Lower leg skin (tissue), 4 donors: ENCODE results near the gene OR8S1. TPM values are rescaled to one million over a fixed set of nuclear protein-coding genes. Genes with fewer than 3 reads are reported as not detected.
"Not testable (repeated sequence)": the region's sequence is repeated elsewhere in the genome, so short reads cannot be mapped to it uniquely, and the experiment has no call there.

Experiments used
- DNase-seq, 2 donors: peaks; one replicate each; pipeline ENCODE4 v3.0.0-alpha.2; 2019; ENCODE audit warnings: low spot score in 2 of 2
- H3K4me3 ChIP-seq: fragments of 200-600 bp; sonication (generic); 2 replicates; pipeline ENCODE4 v1.5.1; 2017; ENCODE audit warnings: mild to moderate bottlenecking, low read depth; ENCODE audit not compliant: poor library complexity, severe bottlenecking
- POLR2A ChIP-seq, 2 donors: fragments of 450-650 bp; IDR thresholded peaks; one replicate each; pipeline ENCODE4 v1.6.1; 2016 to 2017; ENCODE audit warnings: antibody characterized with exemption in 2 of 2, mild to moderate bottlenecking in 1 of 2, moderate library complexity in 1 of 2
- WGBS, 2 donors: methylation state at CpG; one replicate each; pipeline ENCODE4 v1.1.5; 2018; 5-methylcytosine and 5-hydroxymethylcytosine counted together
- intact Hi-C: fragments of 100-400 bp; cut with DNase I; formaldehyde crosslinking; loops from one replicate; pipeline ENCODE4 v1.15.0; 2023; ENCODE audit warnings: low total_unique reads
- total RNA-seq, 4 donors: library from RNA; depleted of rRNA; stranded (reverse); fragments of >200 nt; gene quantifications; one replicate each; pipeline ENCODE4 v1.1.0, GENCODE V29; 2016
- TF ChIP-seq, protein P1 (sequence below), 3 donors: fragments of 450-650 bp; IDR thresholded peaks; one replicate each; pipeline ENCODE4 v1.5.1; 2016; ENCODE audit warnings: antibody characterized with exemption in 3 of 3, mild to moderate bottlenecking in 3 of 3, moderate library complexity in 2 of 3

OR8S1 gene
- total RNA-seq, 4 donors from 2014 or later: not detected

DNA sequence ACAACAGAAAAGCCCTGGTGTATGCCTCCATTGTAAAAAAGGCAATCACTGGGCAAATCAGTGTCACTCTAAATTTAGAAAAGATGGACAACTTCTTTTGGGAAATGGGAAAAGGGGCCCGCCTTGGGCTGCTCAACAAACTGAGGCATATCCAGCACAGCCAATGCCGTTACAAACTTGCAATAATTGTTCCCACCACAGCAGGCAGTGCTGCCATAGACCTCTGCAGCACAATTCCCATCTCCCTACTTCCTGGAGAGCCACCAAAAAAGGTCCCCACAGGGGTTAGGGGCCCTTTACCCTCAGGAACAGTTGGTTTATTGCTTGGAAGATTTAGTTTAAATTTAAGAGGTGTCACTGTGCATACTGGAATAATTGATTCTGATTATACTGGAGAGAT is 16.4 kb upstream of the OR8S1 start:
- 67 to 71% methylated on average over 2 of the region's 2 CpGs for WGBS, 2 donors
- DNase-seq: no peak
- no peak overlapping the region for H3K4me3 ChIP-seq
- intact Hi-C loops: no loop called here
- TF ChIP-seq, protein P1, sequence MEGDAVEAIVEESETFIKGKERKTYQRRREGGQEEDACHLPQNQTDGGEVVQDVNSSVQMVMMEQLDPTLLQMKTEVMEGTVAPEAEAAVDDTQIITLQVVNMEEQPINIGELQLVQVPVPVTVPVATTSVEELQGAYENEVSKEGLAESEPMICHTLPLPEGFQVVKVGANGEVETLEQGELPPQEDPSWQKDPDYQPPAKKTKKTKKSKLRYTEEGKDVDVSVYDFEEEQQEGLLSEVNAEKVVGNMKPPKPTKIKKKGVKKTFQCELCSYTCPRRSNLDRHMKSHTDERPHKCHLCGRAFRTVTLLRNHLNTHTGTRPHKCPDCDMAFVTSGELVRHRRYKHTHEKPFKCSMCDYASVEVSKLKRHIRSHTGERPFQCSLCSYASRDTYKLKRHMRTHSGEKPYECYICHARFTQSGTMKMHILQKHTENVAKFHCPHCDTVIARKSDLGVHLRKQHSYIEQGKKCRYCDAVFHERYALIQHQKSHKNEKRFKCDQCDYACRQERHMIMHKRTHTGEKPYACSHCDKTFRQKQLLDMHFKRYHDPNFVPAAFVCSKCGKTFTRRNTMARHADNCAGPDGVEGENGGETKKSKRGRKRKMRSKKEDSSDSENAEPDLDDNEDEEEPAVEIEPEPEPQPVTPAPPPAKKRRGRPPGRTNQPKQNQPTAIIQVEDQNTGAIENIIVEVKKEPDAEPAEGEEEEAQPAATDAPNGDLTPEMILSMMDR (IDR thresholded peaks at IDR 0.05): no peak
- no peak for TF ChIP-seq POLR2A (IDR thresholded peaks at IDR 0.05)

DNA sequence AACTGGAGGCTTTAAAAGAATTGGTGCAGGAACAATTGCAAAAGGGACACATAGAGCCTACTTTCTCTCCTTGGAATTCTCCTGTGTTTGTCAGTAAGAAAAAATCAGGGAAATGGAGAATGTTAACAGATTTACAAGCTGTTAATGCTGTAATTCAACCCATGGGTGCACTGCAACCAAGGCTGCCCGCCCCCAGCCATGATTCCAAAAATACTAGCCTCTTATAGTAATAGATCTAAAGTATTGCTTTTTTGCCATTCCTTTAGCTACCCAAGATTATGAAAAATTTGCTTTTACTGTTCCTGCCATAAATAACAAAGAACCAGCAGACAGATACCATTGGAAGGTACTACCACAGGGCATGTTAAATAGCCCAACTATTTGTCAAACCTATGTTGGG is 15.3 kb upstream of the OR8S1 start:
- DNase-seq: no peak
- H3K4me3 ChIP-seq: no peak overlapping the region
- intact Hi-C loops: no loop called here
- TF ChIP-seq POLR2A (IDR thresholded peaks at IDR 0.05): no peak
- TF ChIP-seq, protein P1 (IDR thresholded peaks at IDR 0.05): no peak
- WGBS, 2 donors: 41 to 59% methylated on average over 1 of the region's 1 CpG

DNA sequence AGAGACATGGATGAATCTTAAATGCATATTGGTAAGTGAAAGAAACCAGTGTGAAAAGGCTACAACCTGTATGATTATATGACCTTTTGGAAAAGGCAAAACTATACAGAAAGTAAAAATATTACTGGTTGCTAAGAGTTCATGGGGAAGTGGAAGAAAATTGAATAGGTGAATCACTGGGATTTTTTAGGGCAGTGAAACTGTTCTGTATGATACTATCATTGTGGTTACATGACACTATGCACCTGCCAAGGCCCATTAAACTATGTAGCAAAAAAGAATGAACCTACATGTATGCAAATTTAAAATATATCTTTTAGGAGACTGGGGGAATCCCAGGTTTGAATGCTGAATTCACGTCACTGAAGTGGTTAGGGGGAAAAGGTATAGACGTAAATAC is 12.6 kb upstream of the OR8S1 start:
- no peak for DNase-seq
- H3K4me3 ChIP-seq: no peak overlapping the region
- intact Hi-C loops: no loop called here
- WGBS, 2 donors: 64 to 87% methylated on average over 2 of the region's 2 CpGs
- TF ChIP-seq POLR2A (IDR thresholded peaks at IDR 0.05): no peak
- TF ChIP-seq, protein P1 (IDR thresholded peaks at IDR 0.05): no peak

DNA sequence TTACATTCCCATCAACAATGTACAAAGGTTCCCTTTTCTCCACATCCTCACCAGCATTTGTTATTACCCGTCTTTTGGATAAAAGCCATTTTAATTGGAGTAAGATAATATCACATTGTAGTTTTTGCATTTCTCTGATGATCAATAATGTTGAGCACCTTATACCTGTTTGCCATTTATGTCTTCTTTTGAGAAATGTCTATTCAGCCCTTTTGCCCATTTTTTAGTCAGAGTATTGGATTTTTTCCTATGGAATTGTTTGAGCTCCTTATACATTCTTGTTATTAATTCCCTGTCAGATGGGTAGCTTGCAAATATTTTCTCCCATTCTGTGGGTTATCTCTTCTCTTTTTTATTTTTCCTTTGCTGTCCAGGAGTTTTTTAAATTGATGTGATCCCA is 10.7 kb upstream of the OR8S1 start:
- no peak for DNase-seq
- no peak overlapping the region for H3K4me3 ChIP-seq
- TF ChIP-seq, protein P1 (IDR thresholded peaks at IDR 0.05): no peak
- no peak for TF ChIP-seq POLR2A (IDR thresholded peaks at IDR 0.05)
- intact Hi-C loops: no loop called here
- 68 to 79% methylated on average over 1 of the region's 1 CpG for WGBS, 2 donors

DNA sequence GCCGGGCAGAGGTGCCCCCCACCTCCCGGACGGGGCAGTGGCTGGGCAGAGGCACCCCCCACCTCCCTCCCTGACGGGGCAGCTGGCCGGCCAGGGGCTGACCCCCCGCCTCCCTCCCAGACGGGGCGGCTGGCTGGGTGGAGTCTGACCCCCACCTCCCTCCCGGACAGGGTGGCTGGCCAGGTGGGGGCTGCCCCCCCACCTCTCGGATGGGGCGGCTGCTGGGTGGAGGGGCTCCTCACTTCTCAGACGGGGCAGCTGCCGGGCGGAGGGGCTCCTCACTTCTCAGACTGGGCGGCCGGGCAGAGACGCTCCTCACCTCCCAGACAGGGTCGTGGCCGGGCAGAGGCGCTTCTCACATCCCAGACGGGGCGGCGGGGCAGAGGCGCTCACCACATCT is 5.1 kb upstream of the OR8S1 start:
- WGBS, 2 donors: 94 to 95% methylated on average over 11 to 17 of the region's 24 CpGs
- H3K4me3 ChIP-seq, DNase-seq, intact Hi-C loops: not testable (repeated sequence)

DNA sequence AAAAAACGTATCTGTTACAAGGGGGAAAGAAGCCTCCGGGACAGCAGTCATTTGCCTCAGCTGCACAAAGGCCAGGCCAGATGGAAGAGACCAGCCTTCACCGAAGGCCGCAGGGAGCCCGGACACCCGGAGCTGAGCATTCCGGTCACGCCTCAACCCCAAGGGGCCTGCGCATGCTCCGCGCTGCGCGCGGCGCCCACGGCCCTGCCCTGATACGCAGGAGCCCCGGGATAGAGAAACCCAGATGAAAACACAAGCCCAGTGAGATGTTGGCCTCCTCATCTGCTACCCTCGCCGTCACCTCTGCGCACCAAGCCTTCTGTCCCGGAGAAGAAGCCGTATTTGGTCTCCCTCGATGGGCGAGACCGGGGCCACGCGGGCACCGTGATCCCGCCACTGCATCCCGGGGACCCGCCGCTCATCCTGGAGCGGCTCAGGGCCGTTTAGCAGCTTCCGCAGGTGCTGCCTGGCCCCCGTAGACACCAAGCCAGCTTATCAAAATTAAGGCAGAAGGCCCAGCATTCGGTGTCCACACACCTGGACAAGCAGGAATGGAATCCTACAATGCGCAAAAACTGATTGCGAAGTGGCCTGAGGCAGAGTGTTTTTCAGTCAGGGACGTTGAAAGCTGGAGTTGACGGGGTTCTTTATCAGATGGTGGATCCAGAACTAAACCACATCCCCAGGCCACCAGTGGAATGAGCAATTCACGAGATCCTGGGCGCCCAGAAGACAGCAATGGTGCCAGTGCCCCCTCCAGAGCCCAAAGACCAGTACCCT is 2.6 kb downstream of the OR8S1 start:
- TF ChIP-seq POLR2A (IDR thresholded peaks at IDR 0.05): no peak
- TF ChIP-seq, protein P1 (IDR thresholded peaks at IDR 0.05): no peak
- WGBS, 2 donors: 90 to 92% methylated on average over 35 to 44 of the region's 44 CpGs
- H3K4me3 ChIP-seq: no peak overlapping the region
- DNase-seq: no peak
- intact Hi-C loops: no loop called here
